GM12801 (cell line): ENCODE data around the gene SCFD1.

Source experiments
- TF ChIP-seq, protein P1 (sequence below): IDR thresholded peaks from one replicate; pipeline ENCODE4 v1.5.1; 2011; ENCODE audit warnings: control low read depth; ENCODE audit not compliant: insufficient read length; ENCODE audit errors: extremely low read depth

SCFD1 gene

DNA sequence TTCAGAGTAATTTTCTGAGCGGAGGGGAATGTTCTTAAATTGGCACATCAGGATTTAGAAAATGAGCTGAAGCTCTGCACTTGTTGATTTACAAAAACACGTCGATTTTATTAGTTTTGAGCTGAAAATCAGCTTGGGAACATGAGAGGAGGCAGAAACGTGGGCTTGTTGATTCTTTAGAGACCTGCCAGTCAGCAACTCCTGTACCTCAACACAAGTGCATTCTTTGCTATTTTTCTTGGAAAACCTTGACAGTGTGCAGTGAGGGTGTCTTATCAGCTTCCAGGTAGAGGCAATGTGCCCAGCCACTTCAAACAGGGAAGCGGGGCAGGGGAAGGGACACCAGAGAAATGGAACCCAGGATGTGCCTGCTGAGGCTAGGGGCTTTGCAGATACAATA is 149.5 kb downstream of the SCFD1 start:
- TF ChIP-seq, protein P1, sequence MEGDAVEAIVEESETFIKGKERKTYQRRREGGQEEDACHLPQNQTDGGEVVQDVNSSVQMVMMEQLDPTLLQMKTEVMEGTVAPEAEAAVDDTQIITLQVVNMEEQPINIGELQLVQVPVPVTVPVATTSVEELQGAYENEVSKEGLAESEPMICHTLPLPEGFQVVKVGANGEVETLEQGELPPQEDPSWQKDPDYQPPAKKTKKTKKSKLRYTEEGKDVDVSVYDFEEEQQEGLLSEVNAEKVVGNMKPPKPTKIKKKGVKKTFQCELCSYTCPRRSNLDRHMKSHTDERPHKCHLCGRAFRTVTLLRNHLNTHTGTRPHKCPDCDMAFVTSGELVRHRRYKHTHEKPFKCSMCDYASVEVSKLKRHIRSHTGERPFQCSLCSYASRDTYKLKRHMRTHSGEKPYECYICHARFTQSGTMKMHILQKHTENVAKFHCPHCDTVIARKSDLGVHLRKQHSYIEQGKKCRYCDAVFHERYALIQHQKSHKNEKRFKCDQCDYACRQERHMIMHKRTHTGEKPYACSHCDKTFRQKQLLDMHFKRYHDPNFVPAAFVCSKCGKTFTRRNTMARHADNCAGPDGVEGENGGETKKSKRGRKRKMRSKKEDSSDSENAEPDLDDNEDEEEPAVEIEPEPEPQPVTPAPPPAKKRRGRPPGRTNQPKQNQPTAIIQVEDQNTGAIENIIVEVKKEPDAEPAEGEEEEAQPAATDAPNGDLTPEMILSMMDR = no peak

GRCh38 chr14:30779210-30779609 is 157.1 kb downstream of the SCFD1 start:
- TF ChIP-seq, protein P1 = no peak
